ENCODE measurements around the gene KRT86.

- TF ChIP-seq POLR2A (IDR thresholded peaks at IDR 0.05) (no peak), CTCF (IDR thresholded peaks at IDR 0.05) (no peak)
Measured at GRCh38 chr12:52351196-52352059, 77.0 kb downstream of the KRT86 start.
